ENCODE measurements around the gene TMEM267. TPM values are rescaled to one million over a fixed set of nuclear protein-coding genes. Genes with fewer than 3 reads are reported as not detected.

The TMEM267 gene
- total and polyA plus RNA-seq, 9 donors, result 6.3 to 23.0 (median 9.2) TPM

DNA sequence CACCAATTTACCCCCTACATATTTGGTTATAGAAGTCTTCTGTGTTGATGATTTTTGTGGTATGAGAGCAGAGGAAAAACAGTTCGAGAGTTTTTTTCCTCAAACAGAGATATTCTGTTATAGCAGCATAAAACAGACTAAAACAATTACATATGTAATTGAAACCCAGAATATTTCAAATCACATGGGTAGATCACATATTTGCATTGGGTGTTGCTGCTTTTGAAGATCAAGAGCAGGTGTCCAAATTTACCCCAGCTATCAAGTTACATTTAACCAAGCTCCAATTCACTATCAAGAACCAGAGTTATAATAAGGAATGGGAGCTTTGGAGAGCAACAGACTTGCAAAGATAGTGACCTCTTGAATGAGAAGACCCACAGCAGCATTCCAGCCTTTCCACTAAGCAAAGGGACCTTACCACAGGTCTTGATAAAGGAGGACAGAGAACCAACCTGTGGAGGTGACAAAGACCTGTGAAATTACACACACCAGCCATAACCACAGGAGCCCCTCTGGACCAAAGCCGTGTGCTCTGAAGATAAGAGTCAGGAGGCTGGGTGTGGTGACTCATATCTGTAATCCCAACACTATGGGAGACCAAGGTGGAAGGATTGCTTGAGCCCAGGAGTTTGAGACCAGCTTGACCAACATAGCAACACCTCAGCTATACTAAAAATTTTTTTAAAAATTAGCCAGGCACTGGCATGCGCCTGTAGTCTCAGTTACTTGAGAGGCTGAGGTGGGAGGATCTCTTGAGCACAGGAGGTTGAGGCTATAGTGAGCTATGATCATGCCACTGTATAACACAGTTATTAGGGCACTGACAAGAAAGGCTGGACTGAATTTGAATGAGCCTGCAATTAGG, 67.5 kb downstream of the TMEM267 start:
- Histone ChIP-seq H3K9me3 (no peaks in the 10 kb centered on the region), H3K4me1 (ENCODE audit: insufficient read depth) (no peaks in the 10 kb centered on the region), H3K27me3 (no peaks in the 10 kb centered on the region), H3K4me3 (no peak overlapping the region), H3K27ac (no peak overlapping the region), H3K36me3 (no peaks in the 10 kb centered on the region)
- DNase-seq, result no peak
- intact Hi-C loops (cut with DNase I), result no loop called here
- TF ChIP-seq POLR2A (IDR thresholded peaks at IDR 0.05) (no peak), EP300 (IDR thresholded peaks at IDR 0.05) (no peak)
- TF ChIP-seq, protein P1, sequence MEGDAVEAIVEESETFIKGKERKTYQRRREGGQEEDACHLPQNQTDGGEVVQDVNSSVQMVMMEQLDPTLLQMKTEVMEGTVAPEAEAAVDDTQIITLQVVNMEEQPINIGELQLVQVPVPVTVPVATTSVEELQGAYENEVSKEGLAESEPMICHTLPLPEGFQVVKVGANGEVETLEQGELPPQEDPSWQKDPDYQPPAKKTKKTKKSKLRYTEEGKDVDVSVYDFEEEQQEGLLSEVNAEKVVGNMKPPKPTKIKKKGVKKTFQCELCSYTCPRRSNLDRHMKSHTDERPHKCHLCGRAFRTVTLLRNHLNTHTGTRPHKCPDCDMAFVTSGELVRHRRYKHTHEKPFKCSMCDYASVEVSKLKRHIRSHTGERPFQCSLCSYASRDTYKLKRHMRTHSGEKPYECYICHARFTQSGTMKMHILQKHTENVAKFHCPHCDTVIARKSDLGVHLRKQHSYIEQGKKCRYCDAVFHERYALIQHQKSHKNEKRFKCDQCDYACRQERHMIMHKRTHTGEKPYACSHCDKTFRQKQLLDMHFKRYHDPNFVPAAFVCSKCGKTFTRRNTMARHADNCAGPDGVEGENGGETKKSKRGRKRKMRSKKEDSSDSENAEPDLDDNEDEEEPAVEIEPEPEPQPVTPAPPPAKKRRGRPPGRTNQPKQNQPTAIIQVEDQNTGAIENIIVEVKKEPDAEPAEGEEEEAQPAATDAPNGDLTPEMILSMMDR (IDR thresholded peaks at IDR 0.05), result no peak
- WGBS, 3 donors, result 66 to 81% (median 70%) methylated on average over 3 of the region's 3 CpGs

DNA sequence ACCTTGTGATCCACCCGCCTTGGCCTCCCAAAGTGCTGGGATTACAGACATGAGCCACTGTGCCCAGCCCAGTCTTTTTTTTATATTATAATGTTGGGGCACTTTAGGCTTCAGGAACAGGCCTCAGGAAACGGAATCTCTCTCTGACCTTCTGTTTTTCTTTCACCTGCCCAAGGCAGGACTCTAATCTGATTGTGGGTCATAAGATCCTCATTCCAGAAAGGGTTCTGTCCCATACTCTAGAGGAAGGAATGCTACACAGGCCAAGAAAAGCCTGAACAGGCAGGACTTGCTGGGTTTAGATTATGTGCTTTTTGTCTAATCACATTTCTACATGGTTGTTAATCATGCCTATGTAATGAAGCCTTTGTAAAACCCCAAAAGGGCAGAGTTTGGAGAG, 69.7 kb downstream of the TMEM267 start:
- H3K27ac ChIP-seq, result no peak overlapping the region
- H3K9me3 ChIP-seq, result no peaks in the 10 kb centered on the region
- H3K27me3 ChIP-seq, result no peaks in the 10 kb centered on the region
- TF ChIP-seq, protein P1 (IDR thresholded peaks at IDR 0.05), result no peak
- TF ChIP-seq EP300 (IDR thresholded peaks at IDR 0.05) (no peak), POLR2A (IDR thresholded peaks at IDR 0.05) (no peak)
- intact Hi-C loops (cut with DNase I), result no loop called here
- WGBS, 3 donors, result 79 to 93% (median 89%) methylated on average over 2 of the region's 2 CpGs
- no peaks in the 10 kb centered on the region for H3K36me3 ChIP-seq
- no peak overlapping the region for H3K4me3 ChIP-seq
- no peaks in the 10 kb centered on the region for H3K4me1 ChIP-seq (ENCODE audit: insufficient read depth)
- DNase-seq, result no peak

DNA sequence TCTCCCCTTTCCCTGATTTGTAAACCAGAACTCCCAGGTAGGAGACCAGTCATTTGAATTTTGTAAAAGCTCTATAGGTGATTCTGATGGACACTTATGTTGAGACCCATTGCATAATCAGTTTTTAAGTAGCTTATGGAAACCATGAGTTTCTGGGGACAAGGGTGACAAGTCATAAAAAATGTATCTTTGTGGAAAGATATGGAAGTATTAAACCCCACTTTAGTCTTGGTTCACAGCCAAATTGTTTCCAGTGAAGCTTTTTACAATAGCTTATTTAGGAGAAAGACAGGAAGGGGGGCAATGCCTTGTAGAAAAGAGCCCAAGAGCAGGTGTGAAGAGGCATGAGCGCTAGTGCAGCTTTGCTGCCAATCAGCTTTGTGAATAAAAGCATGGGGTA, 71.0 kb downstream of the TMEM267 start:
- WGBS, 3 donors, result 92 to 97% (median 93%) methylated on average over 1 of the region's 1 CpG
- no peak for DNase-seq
- H3K4me3 ChIP-seq, result no peak overlapping the region

DNA sequence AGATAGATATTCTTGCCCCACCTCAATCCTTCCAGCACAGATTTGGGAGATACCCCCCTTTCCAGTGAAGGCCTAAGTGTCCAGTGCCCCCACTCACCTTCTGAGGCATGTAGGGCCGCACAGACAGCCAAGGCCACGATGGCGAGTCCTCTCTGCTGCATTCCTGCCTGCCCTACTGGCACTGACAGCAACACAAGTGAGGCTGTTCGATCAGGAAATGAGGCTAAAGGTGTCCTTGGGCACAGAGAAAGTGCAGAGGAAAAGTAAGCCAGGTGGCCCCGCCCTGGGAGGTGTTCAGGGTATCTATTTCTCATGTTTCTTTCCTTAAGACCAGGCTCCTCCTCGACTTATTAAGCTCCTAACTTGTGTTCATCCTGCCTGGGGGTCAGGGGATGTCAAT, 71.5 kb downstream of the TMEM267 start, which contains the start of gene CCL28:
Gene CCL28 (minus strand): TSS at position 236 of the 400 bp plus-strand sequence. CDS start 75 bp downstream, at position 161.
- TF ChIP-seq, protein P1 (IDR thresholded peaks at IDR 0.05), result no peak
- TF ChIP-seq EP300 (IDR thresholded peaks at IDR 0.05) (no peak), POLR2A (IDR thresholded peaks at IDR 0.05) (no peak)
- no peak for DNase-seq
- Histone ChIP-seq H3K27me3 (no peaks in the 10 kb centered on the region), H3K4me1 (ENCODE audit: insufficient read depth) (no peaks in the 10 kb centered on the region), H3K36me3 (no peaks in the 10 kb centered on the region), H3K27ac (no peak within 1 kb of the TSS), H3K4me3 (no peak within 1 kb of the TSS), H3K9me3 (no peaks in the 10 kb centered on the region)
- intact Hi-C loops (cut with DNase I), result no loop called here
- 69 to 74% (median 72%) methylated on average over 6 of the region's 6 CpGs for WGBS, 3 donors

More for the DNA sequence above, 71.0 kb downstream of the TMEM267 start:
- no peak overlapping the region for H3K27ac ChIP-seq
- H3K9me3 ChIP-seq, result no peaks in the 10 kb centered on the region
- no peaks in the 10 kb centered on the region for H3K4me1 ChIP-seq (ENCODE audit: insufficient read depth)
- intact Hi-C loops (cut with DNase I), result no loop called here
- H3K36me3 ChIP-seq, result no peaks in the 10 kb centered on the region
- H3K27me3 ChIP-seq, result no peaks in the 10 kb centered on the region
- TF ChIP-seq EP300 (IDR thresholded peaks at IDR 0.05) (no peak), POLR2A (IDR thresholded peaks at IDR 0.05) (no peak)
- TF ChIP-seq, protein P1 (IDR thresholded peaks at IDR 0.05), result no peak

Measured in ovary (tissue), 9 donors.